MM.1S (cell line): Measurements from ENCODE around the gene ZNF853.

Experiments used
- EZH2 ChIP-seq: fragments of 300-600 bp; sonication (generic); optimal IDR thresholded peaks from 2 replicates; pipeline ENCODE3; 2017; ENCODE audit warnings: low read depth, mild to moderate bottlenecking, antibody characterized with exemption, low read length, mixed read lengths
- TF ChIP-seq, protein P1 (sequence below): fragments of 300-600 bp; sonication (generic); IDR thresholded peaks from 2 replicates; pipeline ENCODE4 v1.5.1; 2016; ENCODE audit warnings: antibody characterized with exemption, low read length, mixed read lengths

DNA sequence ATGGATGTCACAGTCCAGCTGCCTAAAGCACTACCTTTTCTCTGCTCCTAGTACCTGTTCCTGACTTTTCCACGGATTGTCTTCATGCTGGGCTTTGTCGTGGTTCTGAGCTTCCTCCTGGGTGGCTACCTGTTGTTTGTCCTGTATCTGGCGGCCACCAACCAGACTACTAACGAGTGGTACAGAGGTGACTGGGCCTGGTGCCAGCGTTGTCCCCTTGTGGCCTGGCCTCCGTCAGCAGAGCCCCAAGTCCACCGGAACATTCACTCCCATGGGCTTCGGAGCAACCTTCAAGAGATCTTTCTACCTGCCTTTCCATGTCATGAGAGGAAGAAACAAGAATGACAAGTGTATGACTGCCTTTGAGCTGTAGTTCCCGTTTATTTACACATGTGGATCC is 26.8 kb upstream of the ZNF853 start:
- TF ChIP-seq EZH2: no peak
- TF ChIP-seq, protein P1, sequence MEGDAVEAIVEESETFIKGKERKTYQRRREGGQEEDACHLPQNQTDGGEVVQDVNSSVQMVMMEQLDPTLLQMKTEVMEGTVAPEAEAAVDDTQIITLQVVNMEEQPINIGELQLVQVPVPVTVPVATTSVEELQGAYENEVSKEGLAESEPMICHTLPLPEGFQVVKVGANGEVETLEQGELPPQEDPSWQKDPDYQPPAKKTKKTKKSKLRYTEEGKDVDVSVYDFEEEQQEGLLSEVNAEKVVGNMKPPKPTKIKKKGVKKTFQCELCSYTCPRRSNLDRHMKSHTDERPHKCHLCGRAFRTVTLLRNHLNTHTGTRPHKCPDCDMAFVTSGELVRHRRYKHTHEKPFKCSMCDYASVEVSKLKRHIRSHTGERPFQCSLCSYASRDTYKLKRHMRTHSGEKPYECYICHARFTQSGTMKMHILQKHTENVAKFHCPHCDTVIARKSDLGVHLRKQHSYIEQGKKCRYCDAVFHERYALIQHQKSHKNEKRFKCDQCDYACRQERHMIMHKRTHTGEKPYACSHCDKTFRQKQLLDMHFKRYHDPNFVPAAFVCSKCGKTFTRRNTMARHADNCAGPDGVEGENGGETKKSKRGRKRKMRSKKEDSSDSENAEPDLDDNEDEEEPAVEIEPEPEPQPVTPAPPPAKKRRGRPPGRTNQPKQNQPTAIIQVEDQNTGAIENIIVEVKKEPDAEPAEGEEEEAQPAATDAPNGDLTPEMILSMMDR: no peak
